GM12873 (cell line): Measurements from ENCODE around the gene LMOD3.

ENCODE experiments used
- CTCF ChIP-seq: IDR thresholded peaks from 2 replicates; pipeline ENCODE4 v1.5.1; 2012; ENCODE audit warnings: low read depth, mild to moderate bottlenecking, moderate library complexity, low read length, control low read depth; ENCODE audit not compliant: insufficient read depth; ENCODE audit errors: missing control alignments

The LMOD3 gene

GRCh38 chr3:69058947-69059224 lies 63.5 kb downstream of the LMOD3 start:
- no peak for TF ChIP-seq CTCF

- TF ChIP-seq CTCF = no peak
These were observed 64.0 kb downstream of the LMOD3 start for GRCh38 chr3:69058180-69058946.
